Stimulated activated CD4-positive, alpha-beta T cell treated with anti-CD3 and anti-CD28 coated beads, Interleukin-15, amount 100 ng/mL, for 48 hours (primary cell): ENCODE measurements around the gene CARD8.

ENCODE experiments used
- DNase-seq, 2 donors: peaks; one replicate each; pipeline ENCODE4 v3.0.0-alpha.2; 2020; ENCODE audit warnings: low read depth in 2 of 2

Gene CARD8

GRCh38 chr19:48174445-48175030 is 81.2 kb downstream of the CARD8 start:
- DNase-seq = no peak

- DNase-seq = no peak
Measured at GRCh38 chr19:48171710-48172109, 84.0 kb downstream of the CARD8 start.

GRCh38 chr19:48170817-48171347 is 84.8 kb downstream of the CARD8 start:
- DNase-seq = no peak

GRCh38 chr19:48169939-48170803 is 85.5 kb downstream of the CARD8 start, which contains the start of the genes LIG1 and ZSWIM9:
Gene LIG1 (minus strand): TSS chr19:48170344. CDS start chr19:48165566, 4,778 bp downstream.
Gene ZSWIM9 (plus strand): TSS chr19:48170680. CDS start chr19:48171803, 1,123 bp downstream.
- DNase-seq = peak; percentile 85 to 88

- DNase-seq = peak; percentile 87 to 89
Measured at GRCh38 chr19:48169578-48169938, 86.2 kb downstream of the CARD8 start.

GRCh38 chr19:48168689-48169088 is 87.0 kb downstream of the CARD8 start:
- no peak for DNase-seq

DNA sequence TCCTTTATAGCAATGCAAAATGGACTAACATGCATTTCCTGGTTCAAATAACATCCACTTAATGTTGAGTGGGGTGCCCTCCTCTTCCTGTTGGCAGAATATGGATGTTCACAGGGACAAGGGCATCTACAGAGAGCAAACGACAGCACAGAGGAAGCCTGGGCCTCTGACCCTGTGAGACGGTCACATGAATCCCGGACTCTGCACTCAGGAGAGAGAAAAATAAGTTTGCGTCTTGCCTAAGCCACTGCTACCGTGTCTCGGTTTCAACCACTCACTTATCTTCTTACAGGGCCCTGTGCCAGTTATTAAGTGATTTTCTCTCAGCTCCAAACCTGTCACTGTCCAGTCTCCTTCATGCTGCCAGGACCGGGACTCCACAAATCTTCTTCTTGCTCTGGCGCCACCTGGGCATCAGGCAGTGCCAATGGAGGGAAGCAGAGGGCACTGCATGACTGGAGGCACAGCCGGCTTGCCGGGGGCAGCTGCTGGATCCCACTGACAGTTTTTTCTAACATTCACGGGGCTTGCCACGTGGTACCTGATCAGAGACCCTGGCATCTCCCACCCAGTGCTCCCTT is 97.4 kb downstream of the CARD8 start:
- DNase-seq = no peak
